Measurements from ENCODE around the gene RNF44. TPM values are rescaled to one million over a fixed set of nuclear protein-coding genes. Genes with fewer than 3 reads are reported as not detected.

RNF44 gene
- total RNA-seq, 1 donor from 2014 or later, result 24.1 TPM

DNA sequence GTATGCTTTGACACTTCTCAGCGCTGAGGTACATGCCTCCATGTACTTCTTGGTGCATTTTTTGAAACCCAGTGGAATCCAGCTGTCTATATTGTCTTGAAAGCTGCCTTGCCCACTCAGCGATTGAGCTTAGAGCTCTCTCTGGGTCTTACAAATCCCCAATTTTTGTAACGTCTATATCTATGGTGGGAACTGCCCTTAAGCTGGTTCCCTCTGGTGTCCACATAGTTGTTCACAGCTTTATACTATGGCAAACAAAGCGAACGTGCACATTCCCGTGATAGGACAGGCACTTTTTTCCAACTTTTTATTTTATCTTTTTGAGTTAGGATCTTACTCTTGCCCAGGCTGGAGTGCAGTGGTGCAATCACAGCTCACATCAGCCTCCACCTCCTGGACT is 32.8 kb upstream of the RNF44 start:
- Histone ChIP-seq H3K27me3 (no peaks in the 10 kb centered on the region), H3K4me3 (no peak overlapping the region), H3K4me1 (no peaks in the 10 kb centered on the region), H3K36me3 (no peaks in the 10 kb centered on the region), H3K27ac (no peak overlapping the region), H3K9me3 (no peaks in the 10 kb centered on the region)
- no peak for DNase-seq (ENCODE audit: low spot score in 2 of 2)
- TF ChIP-seq, protein P1, sequence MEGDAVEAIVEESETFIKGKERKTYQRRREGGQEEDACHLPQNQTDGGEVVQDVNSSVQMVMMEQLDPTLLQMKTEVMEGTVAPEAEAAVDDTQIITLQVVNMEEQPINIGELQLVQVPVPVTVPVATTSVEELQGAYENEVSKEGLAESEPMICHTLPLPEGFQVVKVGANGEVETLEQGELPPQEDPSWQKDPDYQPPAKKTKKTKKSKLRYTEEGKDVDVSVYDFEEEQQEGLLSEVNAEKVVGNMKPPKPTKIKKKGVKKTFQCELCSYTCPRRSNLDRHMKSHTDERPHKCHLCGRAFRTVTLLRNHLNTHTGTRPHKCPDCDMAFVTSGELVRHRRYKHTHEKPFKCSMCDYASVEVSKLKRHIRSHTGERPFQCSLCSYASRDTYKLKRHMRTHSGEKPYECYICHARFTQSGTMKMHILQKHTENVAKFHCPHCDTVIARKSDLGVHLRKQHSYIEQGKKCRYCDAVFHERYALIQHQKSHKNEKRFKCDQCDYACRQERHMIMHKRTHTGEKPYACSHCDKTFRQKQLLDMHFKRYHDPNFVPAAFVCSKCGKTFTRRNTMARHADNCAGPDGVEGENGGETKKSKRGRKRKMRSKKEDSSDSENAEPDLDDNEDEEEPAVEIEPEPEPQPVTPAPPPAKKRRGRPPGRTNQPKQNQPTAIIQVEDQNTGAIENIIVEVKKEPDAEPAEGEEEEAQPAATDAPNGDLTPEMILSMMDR (IDR thresholded peaks at IDR 0.05), result no peak
- intact Hi-C loops (cut with DNase I), result no loop called here

DNA sequence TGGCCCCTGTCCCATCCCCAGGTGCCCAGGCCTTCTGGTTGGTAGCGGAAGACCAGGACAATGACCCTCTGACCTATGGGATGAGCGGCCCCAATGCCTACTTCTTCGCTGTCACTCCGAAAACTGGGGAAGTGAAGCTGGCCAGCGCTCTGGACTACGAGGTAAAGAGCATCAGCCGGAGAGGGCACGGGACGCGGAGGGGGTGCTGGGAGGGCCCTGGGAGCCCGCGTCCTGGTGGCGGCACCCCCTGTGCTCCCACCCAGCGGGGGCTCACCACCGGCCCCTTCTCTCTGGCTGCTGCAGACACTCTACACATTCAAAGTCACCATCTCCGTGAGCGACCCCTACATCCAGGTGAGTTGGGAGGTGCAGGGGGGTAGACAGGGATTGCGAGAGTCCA is 31.5 kb upstream of the RNF44 start:
- TF ChIP-seq, protein P1 (IDR thresholded peaks at IDR 0.05), result no peak
- H3K27ac ChIP-seq, result no peak overlapping the region
- H3K27me3 ChIP-seq, result no peaks in the 10 kb centered on the region
- no peaks in the 10 kb centered on the region for H3K4me1 ChIP-seq
- no peak for DNase-seq (ENCODE audit: low spot score in 2 of 2)
- intact Hi-C loops (cut with DNase I), result no loop called here
- H3K9me3 ChIP-seq, result no peaks in the 10 kb centered on the region
- H3K36me3 ChIP-seq, result no peaks in the 10 kb centered on the region
- no peak overlapping the region for H3K4me3 ChIP-seq

DNA sequence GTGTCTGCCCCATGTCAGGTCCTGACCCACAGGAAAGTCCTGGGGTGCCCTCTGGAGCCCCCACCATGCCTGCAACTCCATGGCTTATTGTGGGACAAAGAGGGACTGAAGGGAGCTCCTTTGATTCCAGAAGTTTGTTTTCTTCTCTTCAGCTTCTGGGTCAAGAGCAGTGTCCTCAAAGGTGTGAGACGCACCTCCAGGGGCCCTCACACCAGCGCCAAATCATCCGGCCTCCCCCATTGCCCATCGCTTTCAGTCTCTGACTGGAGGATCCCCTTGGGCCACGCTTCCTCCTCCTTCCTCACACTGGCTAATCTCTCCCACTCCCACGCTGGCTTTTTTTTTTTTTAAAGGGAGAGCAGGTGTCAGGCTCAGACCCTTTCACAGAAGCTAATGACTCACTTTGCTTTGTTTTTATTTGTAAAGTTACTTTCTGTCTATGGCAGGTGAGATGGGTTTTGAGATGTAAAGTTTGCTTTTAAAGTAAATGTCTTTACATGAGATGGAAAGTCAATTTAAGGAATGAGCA is 28.6 kb upstream of the RNF44 start:
- Histone ChIP-seq H3K4me3 (no peak overlapping the region), H3K4me1 (no peaks in the 10 kb centered on the region), H3K36me3 (no peaks in the 10 kb centered on the region), H3K27ac (no peak overlapping the region), H3K9me3 (no peaks in the 10 kb centered on the region), H3K27me3 (no peaks in the 10 kb centered on the region)
- TF ChIP-seq, protein P1 (IDR thresholded peaks at IDR 0.05), result no peak
- intact Hi-C loops (cut with DNase I), result no loop called here
- no peak for DNase-seq (ENCODE audit: low spot score in 2 of 2)

DNA sequence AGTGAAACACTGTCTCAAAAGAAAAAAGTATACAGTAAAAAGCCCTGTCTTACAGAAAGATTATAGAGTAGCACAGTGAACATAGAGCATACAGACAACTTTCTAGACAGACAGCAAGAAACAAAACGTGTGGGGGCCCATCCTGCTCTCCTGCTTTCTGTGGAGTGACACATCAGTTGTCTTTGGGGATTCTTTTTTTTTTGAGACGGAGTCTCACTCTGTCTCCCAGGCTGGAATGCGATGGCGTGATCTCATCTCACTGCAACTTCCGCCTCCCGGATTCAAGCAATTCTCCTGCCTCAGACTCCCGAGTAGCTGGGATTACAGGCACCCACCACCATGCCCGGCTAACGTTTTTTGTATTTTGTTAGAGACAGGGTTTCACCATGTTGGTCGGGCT is 26.8 kb upstream of the RNF44 start:
- H3K4me3 ChIP-seq, result no peak overlapping the region
- TF ChIP-seq, protein P1 (IDR thresholded peaks at IDR 0.05), result no peak

DNA sequence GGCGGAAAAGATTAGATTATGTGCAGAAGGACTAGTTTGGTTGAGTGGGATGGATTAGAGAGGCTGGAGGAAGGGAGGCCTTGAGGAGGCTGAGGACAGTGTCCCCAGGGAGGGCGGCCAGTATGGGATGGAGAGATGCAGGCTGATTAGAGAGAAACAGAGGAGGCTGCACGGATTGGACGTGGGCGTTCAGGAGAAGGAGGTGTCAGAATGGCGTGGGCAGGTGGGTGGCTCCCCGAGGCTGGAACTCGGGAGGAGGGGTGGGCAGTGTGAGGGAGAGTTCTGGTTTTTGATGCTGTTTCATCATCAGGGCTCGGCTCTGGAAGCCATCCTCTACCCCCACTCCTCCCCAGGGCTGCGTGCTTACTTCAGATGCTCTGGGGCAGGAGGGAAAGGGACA is 25.0 kb upstream of the RNF44 start:
- Histone ChIP-seq H3K9me3 (no peaks in the 10 kb centered on the region), H3K4me1 (no peaks in the 10 kb centered on the region), H3K27me3 (no peaks in the 10 kb centered on the region), H3K36me3 (no peaks in the 10 kb centered on the region), H3K4me3 (no peak overlapping the region), H3K27ac (no peak overlapping the region)
- TF ChIP-seq, protein P1 (IDR thresholded peaks at IDR 0.05), result no peak
- no peak for DNase-seq (ENCODE audit: low spot score in 2 of 2)
- intact Hi-C loops (cut with DNase I), result no loop called here

More for the DNA sequence above, 26.8 kb upstream of the RNF44 start:
- H3K9me3 ChIP-seq, result no peaks in the 10 kb centered on the region
- intact Hi-C loops (cut with DNase I), result no loop called here
- H3K27me3 ChIP-seq, result no peaks in the 10 kb centered on the region
- no peaks in the 10 kb centered on the region for H3K36me3 ChIP-seq
- H3K27ac ChIP-seq, result no peak overlapping the region
- H3K4me1 ChIP-seq, result no peaks in the 10 kb centered on the region
- DNase-seq (ENCODE audit: low spot score in 2 of 2), result no peak

DNA sequence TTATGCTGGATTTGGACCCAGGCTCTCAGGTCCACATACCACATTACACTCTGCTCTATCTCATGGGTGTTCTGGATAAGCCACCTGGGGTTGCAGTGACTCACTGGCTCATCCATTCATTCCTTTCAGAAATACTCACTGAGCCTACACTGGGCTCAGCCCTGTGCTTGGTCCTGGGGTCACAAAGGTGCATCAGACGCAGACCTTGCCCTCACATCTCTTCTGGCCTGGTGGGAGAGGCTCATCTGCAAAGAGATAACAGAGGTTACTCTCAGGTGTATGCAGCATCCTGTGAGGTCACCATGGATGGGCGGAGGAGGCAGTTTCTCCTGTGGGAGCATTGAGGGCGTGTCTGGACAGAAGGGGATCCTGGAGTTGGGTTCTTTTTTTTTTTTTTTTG is 24.1 kb upstream of the RNF44 start:
- DNase-seq (ENCODE audit: low spot score in 2 of 2), result no peak
- Histone ChIP-seq H3K36me3 (no peaks in the 10 kb centered on the region), H3K9me3 (no peaks in the 10 kb centered on the region), H3K27ac (no peak overlapping the region), H3K4me3 (no peak overlapping the region), H3K27me3 (no peaks in the 10 kb centered on the region), H3K4me1 (no peaks in the 10 kb centered on the region)
- intact Hi-C loops (cut with DNase I), result no loop called here
- TF ChIP-seq, protein P1 (IDR thresholded peaks at IDR 0.05), result no peak
